Hematopoietic multipotent progenitor cell treated with erythropoietin and hydrocortisone succinate and interleukin-3 and kit ligand, for 8 days (in vitro differentiated cells): ENCODE measurements around the gene KRTAP9-1.
"Not testable (repeated sequence)": the region's sequence is repeated elsewhere in the genome, so short reads cannot be mapped to it uniquely, and the experiment has no call there.

Experiments used
- DNase-seq: peaks from one replicate; pipeline ENCODE4 v3.0.0-alpha.2; 2015

KRTAP9-1 gene, protein sequence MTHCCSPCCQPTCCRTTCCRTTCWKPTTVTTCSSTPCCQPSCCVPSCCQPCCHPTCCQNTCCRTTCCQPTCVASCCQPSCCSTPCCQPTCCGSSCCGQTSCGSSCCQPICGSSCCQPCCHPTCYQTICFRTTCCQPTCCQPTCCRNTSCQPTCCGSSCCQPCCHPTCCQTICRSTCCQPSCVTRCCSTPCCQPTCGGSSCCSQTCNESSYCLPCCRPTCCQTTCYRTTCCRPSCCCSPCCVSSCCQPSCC

DNA sequence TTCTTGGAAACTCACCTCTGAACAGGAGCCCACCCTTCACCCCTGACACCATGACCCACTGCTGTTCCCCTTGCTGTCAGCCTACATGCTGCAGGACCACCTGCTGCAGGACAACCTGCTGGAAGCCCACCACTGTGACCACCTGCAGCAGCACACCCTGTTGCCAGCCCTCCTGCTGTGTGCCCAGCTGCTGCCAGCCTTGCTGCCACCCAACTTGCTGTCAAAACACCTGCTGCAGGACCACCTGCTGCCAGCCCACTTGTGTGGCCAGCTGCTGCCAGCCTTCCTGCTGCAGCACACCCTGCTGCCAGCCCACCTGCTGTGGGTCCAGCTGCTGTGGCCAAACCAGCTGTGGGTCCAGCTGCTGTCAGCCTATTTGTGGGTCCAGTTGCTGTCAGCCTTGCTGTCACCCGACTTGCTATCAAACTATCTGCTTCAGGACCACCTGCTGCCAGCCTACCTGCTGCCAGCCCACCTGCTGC is at the start of gene KRTAP9-1:
KRTAP9-1 (plus strand) TSS at position 51 of the 482 bp plus-strand sequence; CDS start at position 51, 0 bp downstream.
- not testable (repeated sequence) for DNase-seq

DNA sequence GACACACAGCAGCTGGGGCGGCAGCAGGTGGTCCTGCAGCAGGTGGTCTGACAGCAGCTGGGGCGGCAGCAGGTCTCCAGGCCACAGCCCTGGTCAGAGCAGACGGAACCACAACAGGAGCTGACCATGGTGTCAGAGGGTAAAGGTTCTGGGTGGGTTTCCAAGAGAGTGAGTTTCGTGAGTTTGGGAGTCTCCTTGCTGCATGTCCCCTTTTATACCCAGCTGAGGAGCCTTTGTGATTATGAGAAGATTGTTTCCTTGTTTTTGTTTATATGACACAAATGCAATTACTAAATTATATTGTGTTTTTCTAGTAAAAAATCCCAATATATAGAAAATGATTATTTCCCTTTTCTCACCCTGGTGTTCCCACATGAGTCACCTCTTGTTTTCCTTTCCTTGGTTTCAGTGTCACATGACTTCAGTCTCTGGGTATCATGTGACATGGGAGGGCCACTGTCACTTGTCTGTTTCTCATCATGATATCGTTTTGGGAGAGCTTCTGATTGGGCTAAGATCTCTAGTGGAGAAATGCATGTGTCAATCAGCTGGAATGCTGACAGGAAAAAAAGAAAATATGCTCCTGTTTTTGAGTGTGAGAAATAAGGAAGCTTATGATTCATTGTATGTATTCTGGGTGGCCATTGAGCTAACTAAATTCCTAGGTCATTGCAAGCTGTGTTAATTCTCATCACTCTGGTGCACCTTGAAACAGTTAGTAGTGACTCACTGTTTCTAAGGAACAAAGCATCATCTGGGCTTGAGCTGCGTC is 49.1 kb upstream of the KRTAP9-1 start, which contains the start of gene KRTAP4-6:
KRTAP4-6 (minus strand) TSS at position 185 of the 772 bp plus-strand sequence; CDS start at position 128, 57 bp downstream.
- no peak for DNase-seq

DNA sequence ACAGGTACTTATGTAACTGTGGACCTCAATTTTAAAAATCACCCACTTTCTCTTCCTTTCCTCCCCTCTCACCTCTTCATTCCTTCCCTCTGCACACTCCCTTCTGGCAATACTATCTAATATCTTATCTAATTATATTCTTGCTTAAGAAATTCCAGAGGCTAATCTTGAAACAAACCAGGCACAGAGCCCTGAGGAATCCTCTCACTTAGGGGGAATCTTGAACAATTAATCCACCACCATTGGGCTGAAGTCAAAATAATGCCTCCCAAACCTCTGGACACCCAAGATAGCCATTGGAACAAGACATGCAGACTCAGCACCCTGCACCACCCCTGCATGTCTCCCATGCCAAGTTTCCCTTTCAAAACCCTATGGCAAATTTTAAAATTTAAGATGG is 48.3 kb upstream of the KRTAP9-1 start:
- DNase-seq: no peak

DNA sequence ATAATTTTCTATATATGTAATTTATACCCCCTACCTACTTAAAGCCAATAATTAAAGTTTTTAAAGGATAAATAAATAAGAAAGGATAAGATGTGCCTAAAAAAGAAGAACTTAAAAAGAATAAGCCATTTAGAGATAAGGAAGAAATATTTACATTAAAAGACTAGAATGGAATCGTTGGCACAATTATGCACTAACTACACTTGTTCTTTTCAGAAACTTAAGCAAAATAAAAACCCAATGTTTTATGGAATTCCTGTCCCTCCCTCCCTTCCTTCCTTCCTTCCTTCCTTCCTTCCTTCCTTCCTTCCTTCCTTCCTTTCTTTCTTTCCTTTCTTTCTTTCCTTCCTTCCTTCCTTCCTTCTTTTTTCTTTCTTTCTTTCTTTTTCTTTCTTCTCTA is 44.8 kb upstream of the KRTAP9-1 start:
- DNase-seq: no peak

DNA sequence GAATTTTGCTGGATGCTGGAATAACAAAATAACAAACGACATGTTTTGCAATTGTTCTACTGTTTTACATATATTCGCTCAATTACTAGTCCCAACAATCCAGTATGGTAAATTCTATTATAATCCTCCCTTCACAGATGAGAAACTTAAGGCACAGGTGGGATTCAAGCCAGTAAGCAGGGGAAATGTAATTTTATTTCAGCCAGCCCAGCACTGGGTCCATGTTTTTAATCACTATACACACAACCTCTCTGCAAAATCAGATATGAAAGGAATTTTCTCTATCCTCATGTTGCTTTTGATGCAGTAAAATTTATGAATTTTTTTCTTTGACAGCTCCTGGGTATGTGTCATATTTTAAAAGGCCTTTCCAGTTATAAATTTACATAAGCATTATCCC is 44.4 kb upstream of the KRTAP9-1 start:
- no peak for DNase-seq

DNA sequence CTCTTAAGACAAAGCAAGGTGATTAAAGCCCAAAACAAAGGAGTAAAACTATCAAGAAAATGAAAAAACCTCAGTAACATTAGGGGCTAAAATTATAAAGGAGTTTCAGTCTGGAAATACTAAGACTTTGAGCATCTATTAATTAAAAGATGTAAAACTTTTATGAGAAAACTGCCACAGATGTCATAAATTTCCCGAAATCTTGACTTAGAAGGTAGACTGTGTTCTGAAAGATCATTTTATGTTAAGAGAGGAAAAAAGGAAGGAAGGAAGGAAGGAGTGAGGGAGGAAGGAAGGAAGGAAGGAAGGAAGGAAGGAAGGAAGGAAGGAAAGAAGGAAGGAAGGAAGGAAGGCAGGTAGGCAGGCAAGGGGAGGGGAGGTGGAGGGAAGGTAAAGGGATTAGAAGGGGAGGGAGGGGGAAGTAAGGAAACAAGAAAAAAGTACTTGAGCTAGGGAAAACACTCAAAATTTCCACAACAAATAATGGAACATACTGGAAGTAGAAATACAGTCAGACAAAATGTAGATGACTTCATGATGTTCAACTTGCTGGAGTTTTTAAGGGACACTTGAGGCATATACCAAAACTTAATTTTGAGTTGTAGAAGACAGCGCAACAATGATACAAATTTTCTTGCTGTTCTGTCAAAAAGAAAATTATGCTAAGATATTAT is 42.0 kb upstream of the KRTAP9-1 start:
- DNase-seq: no peak

DNA sequence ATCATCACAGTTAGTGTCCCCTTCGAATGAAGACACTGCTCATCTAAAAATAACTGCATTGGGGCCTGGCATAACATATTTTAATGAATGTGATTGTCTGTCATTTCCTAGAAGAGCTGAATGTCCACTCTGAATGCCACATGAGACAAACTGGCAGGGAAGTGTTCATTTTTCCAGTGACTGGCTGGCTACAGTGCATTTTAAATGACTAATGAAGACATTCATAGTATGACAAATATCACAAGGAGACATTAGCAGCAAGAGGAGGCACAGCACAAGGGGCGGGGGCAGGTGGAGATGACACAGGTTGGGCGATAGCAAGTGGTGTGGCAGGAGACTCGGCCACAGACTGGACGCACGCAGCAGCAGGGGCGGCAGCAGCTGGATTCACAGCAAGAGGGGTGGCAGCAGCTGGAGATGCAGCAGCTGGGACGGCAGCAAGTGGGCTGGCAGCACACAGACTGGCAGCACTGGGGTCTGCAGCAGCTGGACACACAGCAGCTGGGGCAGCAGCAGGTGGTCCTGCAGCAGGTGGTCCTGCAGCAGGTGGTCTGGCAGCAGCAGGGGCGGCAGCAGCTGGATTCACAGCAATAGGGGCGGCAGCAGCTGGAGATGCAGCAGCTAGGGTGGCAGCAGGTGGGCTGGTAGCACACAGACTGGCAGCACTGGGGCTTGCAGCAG is 40.6 kb upstream of the KRTAP9-1 start:
- DNase-seq: not testable (repeated sequence)

DNA sequence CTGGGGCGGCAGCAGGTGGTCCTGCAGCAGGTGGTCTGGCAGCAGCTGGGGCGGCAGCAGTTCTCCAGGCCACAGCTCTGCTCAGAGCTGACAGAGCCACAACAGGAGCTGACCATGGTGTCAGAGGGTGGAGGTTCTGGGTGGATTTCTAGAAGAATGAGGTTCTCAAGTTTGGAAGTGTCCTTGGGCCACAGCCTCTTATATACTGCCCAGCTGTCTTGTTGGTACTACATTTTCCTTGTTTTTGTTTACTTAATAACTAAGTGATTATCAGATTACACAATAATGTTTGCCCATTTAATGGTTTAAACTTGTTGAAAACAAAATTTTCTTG is 40.1 kb upstream of the KRTAP9-1 start, which contains the start of gene KRTAP4-5:
KRTAP4-5 (minus strand) TSS at position 174 of the 334 bp plus-strand sequence; CDS start at position 116, 58 bp downstream.
- DNase-seq: no peak

DNA sequence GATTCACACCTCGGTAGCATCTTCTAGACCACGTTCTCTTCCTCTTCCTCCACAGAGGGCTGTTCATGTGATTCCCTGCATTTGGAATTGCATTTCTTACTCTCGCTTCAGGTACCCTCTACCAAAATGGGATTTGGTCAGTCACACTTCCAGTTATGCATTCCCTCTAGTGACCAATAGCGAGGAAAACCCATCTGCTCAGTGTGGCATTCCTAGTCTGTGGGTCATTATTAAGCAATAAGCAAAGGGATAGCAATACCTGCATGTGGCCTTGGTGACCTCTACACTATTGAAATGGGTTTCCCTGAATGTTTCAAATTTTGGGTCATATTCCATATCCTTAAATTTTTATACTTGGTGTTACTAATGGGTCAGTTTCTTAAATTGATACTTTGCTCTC is 39.7 kb upstream of the KRTAP9-1 start:
- no peak for DNase-seq

DNA sequence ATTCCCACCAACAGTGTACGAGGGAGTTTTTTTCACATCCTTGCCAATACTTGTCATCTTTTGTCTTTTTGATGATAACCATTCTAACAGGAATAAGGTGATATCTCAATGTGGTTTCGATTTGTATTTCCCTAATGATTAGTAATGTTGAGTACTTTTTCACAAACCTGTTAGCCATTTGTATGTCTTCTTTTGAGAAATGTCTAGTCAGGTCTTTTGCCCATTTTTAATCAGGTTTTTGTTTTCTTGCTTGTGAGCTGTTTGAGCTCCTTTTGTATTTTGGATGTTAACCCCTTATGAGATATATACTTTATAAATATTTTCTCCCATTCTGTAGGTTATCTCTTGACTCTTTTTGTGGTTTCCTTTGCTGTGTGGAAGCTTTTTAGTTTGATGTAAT is 38.2 kb upstream of the KRTAP9-1 start:
- no peak for DNase-seq

DNA sequence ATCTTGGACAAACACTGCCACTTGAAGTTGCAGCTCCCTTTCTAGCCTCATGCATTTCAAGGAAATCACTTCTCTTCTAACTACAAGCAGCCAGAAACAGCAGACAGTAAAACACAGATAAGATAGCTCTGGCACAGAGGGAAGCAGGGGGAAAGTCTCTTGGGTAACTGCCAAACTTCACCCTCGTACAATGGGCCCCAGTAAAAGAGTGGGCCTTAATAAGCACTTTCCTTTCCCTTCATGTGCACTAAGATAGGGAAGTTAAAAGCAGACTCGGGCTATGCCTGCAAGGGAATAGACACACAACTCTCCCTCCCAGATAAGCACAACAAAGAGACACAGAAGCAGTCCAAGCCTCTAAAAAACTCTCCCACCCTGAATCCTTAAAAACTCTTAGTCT is 35.8 kb upstream of the KRTAP9-1 start:
- peak; percentile 63 for DNase-seq

DNA sequence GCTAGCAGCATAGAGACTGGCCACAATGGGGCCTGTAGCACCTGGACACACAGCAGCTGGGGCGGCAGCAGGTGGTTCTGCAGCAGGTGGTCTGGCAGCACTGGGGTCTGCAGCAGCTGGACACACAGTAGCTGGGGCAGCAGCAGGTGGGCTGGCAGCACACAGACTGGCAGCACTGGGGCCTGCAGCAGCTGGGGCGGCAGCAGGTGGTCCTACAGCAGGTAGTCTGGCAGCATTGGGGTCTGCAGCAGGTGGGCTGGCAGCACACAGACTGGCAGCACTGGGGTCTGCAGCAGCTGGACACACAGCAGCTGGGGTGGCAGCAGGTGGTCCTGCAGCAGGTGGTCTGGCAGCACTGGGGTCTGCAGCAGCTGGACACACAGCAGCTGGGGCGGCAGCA is 29.5 kb upstream of the KRTAP9-1 start:
- not testable (repeated sequence) for DNase-seq

DNA sequence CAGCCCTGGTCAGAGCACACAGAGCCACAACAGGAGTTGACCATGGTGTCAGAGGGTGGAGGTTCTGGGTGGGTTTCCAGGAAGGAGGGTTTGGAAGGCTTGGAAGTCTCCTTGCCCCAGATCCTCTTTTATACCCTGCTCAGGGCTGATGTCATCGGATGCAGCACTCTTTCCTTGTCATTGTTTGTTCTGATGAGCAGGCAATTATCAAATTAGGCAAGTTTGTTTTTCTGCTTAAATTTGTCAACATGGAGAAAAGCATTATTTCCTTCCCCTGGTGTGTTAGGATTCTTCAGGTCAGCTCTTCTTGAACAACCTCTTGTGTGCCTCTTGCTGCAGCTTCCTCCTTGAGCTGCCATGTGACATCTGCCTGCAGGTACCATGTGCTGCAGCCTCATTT is 29.0 kb upstream of the KRTAP9-1 start, which contains the start of gene KRTAP4-4:
KRTAP4-4 (minus strand) TSS at position 101 of the 400 bp plus-strand sequence; CDS start at position 44, 57 bp downstream.
- no peak for DNase-seq

DNA sequence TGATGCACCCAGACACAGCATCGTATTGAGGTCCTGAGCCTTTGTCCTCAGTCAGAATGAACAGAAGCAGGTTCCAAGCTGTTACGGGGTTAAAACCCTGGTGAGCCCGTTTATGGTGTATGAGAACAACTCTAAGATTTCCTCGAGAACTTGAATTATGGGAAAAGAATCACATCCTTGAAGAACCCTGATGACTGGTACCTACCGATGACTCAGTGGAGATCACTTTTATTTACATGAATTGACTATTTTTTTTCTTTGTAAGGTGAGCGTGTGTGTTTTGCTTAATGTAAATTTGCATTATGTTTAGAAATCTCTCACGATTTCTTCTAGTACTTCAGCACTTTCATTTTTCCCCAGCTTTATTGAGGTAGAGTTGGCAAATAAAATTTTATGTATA is 25.9 kb upstream of the KRTAP9-1 start:
- DNase-seq: no peak

DNA sequence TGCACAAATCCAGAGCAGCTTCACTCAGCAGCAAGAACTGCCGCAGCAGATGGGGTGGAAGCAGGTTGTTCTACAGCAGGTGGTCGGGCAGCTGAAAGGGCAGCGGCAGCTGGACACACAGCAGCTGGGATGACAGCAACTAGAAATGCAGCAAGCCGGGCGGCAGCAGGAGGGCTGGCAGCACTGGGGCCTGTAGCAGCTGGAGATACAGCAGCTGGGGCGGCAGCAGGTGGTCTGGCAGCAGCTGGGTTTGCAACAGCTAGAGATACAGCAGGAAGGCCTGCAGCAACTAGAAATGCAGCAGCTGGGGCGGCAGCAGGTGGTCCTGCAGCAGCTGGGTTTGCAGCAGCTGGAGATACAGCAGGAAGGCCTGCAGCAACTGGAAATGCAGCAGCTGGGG is 22.1 kb upstream of the KRTAP9-1 start:
- no peak for DNase-seq

DNA sequence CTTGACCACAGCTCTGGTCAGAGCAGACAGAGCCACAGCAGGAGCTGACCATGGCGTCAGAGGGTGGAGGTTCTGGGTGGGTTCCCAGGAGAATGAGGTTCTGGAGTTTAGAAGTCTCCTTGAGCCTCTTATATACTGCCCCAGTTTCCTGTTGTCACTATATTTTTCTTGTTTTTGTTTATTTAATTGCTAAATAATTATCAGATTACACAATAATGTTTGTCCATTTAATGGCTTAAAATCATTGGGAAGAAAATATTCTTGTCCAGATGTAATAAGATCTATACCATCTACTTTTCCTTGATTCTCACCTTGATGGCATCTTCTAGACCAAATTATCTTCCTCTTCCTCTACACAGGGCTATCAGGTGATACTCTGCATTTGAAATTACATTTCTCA is 21.6 kb upstream of the KRTAP9-1 start, which contains the start of gene KRTAP4-3:
KRTAP4-3 (minus strand) TSS at position 101 of the 400 bp plus-strand sequence; CDS start at position 52, 49 bp downstream.
- no peak for DNase-seq

DNA sequence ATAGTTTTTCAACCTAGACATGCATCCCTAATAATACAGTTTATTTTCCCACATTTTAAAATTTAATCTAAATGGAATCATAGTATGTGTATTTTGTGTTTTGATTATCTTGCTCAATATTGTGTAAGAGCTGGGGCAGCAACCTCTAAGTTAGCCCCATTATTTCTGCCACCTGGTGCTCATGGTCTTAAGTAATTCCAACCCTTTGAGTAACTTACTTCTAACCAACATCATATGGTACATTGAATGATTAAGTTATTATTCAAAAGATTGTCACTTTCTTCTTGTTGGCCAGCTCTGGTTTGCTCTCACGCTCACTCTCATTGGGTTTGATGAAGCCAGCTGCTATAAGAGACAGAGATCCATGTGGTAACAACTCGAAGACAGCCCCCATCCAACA is 17.8 kb upstream of the KRTAP9-1 start:
- no peak for DNase-seq

DNA sequence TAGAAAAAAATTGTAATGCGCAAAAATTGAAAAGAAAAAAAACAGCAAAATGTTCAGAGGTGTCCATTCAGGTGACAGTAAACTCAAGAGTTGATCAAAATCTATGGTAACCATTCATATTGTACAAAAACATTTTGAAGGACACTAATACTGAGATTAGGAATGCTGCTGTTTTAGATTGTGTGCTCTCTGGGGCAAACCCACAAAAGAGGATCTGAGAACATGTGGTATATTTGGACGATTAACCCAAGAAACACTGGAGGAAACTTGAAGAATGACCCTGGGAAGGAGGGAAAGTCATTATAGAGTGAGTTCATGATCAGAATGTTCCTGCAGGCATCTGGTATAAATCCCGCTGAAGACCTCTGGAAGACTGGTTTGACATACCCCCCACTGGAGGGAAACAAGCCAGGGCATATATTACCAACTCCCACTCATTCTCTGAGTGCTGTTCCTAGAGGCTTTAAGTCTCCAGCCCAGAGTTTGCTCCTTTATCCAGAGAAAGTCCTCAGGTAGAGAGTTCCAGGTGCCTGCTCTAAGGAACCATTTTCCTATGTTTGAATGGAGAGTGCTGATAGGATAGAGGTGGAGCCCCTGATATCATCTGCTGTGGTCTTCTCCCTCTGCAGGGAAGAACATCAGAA is 12.8 kb upstream of the KRTAP9-1 start:
- DNase-seq: no peak

DNA sequence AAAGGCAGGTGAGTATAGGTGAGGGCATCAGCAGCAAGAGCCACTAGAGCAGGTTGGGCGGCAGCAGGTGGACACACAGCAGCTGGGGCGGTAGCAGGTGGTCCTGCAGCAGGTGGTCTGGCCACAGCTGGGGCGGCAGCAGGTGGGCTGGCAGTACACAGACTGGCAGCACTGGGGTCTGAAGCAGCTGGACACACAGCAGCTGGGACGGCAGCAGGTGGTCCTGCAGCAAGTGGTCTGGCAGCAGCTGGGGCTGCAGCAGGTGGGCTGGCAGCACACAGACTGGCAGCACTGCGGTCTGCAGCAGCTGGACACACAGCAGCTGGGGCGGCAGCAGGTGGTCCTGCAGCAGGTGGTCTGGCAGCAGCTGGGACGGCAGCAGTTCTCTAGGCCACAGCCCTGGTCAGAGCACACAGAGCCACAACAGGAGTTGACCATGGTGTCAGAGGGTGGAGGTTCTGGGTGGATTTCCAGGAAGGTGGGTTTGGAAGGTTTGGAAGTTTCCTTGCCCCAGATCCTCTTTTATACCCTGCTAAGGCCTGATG is 11.9 kb upstream of the KRTAP9-1 start, which contains the start of gene KRTAP4-2:
KRTAP4-2 (minus strand) TSS at position 495 of the 545 bp plus-strand sequence; CDS start at position 438, 57 bp downstream.
- no peak for DNase-seq

DNA sequence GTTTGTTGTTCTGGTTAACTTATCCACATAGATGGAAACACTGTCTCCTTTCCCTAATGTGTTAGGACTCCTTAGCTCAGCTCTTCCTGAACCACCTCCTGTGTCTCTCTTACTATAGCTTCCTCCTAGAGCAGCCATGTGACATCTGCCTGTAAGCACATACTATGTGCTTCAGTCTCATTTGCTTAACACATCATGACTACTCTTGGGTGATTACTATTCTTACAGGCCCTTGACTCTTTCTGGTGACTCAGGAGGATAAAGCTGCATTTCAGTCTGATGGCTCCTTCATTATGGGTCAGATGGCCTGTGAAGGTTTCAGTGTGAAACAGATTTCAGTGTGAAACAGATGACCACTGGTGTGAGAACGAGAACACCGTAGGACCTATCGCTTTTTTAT is 11.3 kb upstream of the KRTAP9-1 start:
- no peak for DNase-seq

DNA sequence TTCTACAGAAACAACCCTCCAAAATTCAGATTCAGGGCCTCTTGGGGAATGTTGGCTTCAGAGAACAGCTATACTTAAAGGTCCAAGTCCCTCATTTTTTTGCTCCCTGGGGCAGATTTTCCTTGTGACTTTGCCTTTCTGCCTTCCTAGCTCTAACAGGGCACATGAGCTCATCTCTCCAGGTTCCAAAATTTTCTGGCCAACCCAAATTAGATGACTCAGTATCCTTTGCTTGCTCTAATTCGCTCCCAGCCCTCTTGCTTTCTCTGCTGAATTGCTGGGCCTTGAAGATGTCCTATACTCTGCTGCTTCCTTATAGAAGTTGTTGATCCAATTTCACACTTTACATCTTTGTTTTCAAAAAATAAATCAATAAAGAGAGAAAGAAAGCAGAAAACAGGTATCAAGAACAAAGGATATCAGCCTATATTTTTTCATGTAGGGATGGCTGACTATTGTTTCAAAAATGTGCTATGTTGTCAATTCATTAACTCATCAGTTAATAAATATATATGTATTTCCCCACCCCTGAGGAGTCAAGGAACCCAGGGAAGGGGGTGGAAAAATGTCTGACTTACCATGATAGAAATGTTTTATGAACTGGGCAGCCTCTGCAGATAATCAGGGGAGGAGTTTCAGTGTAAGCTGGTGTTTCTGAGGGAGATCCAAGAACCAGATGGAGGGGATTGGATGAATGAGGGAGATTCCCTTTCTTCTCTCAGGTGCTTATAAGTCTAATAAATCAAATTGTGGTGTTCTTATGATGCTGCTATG is 10.7 kb upstream of the KRTAP9-1 start:
- no peak for DNase-seq
